ENCODE measurements around the gene PPFIBP2.

Gene PPFIBP2

DNA sequence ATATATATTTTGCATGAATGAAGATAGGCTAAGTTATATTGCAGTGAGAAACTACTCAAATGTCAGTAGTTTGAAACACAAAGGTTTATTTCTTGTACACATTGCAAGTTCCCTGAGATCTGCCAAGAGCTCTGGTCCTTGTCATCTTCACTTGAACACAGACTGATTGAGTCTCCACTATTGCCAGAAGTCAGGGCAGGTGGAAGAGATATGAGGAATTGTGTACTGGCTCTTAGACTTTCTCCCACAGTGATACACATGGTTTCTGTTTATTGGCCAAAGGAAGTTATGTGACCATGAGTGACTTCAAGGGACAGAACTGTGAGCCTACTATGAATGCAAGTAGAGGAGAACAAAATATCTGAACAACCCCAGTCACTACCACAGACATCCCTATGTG is 44.2 kb downstream of the PPFIBP2 start:
- FAIRE-seq = no peak

GRCh38 chr11:7559398-7560283 is 45.8 kb downstream of the PPFIBP2 start:
- no peak for FAIRE-seq

DNA sequence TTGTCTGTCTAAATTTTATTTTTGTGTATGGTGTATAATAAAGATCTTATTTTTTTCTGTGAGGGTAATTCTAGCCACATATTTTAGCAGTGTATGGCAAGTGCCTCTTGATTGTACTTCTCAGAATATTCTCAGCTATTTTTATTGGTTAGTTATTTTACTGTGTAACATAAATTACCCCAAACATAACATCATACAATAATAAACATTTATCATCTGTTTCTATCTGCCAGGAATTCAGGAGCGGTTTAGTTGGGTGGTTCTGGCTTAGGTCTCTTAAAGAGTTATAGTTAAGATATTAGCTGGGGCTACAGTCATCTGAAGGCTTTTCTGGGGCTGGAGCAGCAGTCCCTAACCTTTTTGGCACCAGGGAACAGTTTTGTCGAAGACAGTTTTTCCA is 47.8 kb downstream of the PPFIBP2 start:
- FAIRE-seq = no peak

GRCh38 chr11:7563281-7563680 is 49.5 kb downstream of the PPFIBP2 start:
- no peak for FAIRE-seq

GRCh38 chr11:7564803-7565202 is 51.0 kb downstream of the PPFIBP2 start:
- no peak for FAIRE-seq

DNA sequence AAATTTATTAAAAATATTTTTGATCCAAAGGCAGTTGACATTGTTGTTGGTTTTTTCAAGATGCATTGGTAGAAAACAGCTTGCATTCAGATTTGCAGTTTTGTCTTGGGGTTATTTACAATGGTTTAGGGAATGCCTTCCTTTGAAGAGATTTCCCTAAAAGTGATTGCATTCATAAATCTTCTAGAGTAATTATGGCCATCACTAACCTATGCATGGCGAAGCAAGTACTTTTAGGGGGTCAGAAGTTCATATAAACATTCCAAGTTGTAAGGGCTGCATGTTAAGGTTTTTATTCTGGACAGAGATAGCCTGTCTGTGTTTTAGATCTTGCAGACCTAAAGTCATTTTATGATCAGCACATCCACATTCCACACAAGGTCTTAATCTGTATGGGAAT is 53.5 kb downstream of the PPFIBP2 start:
- no peak for FAIRE-seq

DNA sequence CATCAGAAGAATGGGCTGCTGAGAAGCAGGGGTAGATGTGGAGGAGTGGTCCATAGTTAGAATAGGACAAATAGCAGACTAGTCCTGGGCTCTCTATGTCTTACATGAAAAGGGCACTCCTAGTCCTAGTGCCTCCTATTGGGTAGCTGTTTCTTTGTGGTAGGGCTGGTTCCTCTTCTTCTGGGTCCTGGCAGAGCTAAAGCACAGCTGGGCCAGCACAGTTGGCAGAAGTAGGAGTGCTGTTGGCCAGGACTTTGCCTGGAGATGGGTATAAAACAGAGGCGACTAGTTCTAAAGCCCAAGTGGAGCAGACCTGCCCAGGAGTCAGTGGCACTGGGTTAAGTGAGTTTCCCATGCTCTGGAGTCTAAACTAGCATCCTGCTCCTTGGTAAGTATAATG is 55.2 kb downstream of the PPFIBP2 start:
- no peak for FAIRE-seq

DNA sequence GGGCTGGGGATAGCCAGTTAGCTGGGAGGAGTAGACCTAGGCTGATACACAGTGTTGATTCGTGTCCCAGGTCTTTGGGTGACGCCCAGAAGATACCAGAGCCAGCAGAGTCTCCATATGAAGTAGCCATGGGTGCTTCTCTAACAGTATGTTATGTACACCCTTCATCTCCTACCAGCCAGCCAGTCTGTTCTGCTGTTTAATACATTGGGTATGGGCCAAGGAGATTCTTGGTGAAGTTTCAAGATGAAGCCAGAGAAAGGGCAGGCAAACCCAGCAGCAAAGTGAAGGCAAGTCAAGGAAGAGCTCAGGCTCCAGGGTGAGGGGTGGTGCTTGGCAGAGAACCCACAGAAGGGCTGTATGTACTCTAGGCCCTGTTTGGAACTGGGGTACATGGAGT is 56.4 kb downstream of the PPFIBP2 start:
- no peak for FAIRE-seq

- FAIRE-seq = no peak
These were observed 57.2 kb downstream of the PPFIBP2 start for GRCh38 chr11:7570938-7571521.

- FAIRE-seq = no peak
These were observed 57.8 kb downstream of the PPFIBP2 start for GRCh38 chr11:7571640-7572000.

DNA sequence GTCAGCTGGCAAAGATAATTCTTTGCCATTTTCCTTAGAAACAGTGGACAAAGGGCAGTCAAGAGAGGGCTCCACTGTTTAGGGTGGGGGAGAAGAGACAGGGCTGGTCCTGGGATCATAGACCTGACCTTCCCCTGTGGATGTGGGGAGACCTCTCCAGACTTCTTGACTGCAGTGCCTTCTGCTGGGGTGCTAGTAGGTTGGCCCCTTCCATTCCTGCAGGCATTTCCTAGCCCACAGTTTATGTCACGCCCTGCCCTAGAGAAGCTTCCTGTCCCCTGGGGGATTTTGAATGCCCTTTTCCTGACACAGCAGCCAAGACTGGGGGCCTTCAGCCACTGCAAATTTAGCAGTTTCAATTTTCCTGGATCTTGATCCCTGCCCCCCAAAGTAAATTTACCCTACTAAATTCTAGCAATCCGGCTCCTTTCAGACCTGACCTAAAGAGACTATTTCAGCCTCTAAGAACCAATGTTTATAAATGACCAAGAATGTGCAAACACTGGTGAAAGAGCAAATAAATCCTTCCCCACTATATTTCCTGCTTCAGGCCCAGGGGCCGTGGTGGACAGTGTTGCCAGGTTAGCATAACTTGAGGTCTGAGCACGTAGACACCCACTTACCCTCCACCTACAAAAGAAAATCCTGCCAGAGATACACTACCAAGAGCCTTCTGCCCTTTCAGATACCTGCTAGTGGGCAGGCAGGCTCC is 58.4 kb downstream of the PPFIBP2 start:
- FAIRE-seq = no peak

DNA sequence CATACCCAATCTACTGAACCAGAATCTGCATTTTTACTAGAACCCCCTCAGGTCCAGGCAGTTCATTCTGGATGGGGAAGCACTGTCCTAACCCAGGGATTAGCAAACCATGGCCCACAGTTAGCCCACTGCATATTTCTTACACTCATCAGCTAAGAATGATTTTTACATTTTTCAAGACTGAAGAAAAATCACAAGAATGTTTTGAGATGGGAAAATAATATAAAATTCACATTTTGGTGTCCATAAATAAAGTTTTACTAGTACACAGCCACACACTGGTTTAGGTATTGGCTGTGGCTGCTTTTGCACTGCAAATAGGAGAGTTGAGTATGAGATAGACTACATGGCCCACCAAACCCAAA is 59.4 kb downstream of the PPFIBP2 start:
- FAIRE-seq = no peak

GRCh38 chr11:7573558-7574296 is 59.9 kb downstream of the PPFIBP2 start:
- FAIRE-seq = no peak

DNA sequence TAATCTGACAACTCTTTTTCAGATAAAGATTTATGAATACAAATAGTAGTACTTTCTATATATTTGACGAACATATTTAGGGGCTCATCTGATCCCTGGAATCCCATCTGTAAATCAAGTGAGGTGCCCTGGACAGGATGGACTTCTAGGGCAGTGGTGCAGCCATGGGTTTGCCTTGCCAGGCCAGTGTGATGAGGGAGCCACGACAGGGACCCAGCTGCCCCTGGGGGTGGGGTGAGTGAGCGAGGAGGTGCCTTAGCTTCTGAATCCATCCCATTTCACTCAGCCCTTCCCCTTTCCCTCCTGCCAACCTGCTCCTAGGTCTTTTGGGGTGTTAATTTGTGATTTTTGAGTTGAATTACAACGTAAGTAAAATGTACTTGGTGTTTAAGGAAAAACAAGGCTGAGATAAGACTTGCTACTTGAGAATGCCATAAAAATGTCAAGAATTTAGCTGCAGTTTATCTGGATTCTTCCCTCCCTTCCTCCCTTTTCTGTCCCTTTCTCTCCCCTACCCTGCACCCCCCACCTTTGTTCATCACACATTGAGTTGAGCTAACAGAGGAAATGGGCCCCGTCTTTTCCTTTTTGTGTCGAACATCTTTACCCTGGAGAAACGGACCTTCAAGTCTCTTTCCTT is 60.8 kb downstream of the PPFIBP2 start:
- FAIRE-seq = no peak

DNA sequence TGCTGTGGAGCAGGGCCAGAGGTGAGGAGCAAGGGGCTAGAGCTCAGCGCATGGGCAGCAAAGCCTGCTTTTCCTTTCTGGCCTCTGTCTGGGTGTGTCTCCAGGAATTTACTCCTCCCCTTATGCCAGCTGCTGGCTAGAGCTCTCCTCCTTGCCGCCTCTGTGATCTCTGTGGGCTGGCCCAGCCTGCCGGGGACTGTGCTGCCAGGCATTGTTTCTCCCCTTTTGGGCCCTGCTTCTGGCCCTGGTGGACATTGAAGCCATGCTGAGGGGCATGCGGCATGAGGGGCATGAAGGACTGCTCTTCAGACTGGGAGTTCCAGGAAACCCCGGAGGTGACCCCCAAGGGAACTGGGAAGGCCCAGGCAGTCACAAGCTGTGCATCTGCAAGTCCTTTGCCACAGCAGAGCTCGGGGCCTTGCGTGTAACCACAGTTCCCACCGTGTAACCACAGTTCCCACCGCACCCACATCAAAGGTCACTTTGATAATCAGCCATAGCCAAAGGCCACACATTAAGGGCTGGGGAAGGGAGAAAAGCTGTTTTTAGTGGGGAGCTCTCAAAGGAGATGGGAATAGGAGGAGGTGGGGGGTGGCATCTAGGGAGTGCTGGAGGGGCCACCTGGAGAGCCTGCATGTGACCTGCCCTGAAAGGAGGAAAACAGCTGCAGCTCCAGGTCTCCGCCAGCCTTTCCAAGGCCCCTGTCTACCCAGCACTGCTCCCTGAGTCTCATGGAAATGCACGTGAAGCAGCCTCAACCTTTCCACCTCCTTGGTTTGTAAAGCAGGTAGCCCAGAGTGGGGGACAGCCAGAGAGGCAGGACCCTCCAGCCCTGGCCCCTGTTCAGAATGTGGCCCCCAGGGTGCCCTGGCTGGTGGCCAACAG is 62.3 kb downstream of the PPFIBP2 start:
- FAIRE-seq = no peak

- no peak for FAIRE-seq
These were observed 63.0 kb downstream of the PPFIBP2 start for GRCh38 chr11:7576726-7577290.

- FAIRE-seq = no peak
These were observed 63.7 kb downstream of the PPFIBP2 start for GRCh38 chr11:7577291-7578190.

- FAIRE-seq = no peak
These were observed 64.6 kb downstream of the PPFIBP2 start for GRCh38 chr11:7578276-7578955.

GRCh38 chr11:7579361-7579791 is 65.6 kb downstream of the PPFIBP2 start:
- no peak for FAIRE-seq
